Activated CD4-positive, alpha-beta T cell treated with anti-CD3 and anti-CD28 coated beads for 36 hours (primary cell): Measurements from ENCODE around the gene TXNRD2. TPM values are rescaled to one million over a fixed set of nuclear protein-coding genes. Genes with fewer than 3 reads are reported as not detected.

ENCODE experiments used
- ATAC-seq: fragments of 200-7000 bp; cut with Tn5 transposase; one replicate; pipeline ENCODE4 v1.10.0; 2021; ENCODE audit warnings: mild to moderate bottlenecking, moderate library complexity
- CTCF ChIA-PET: fragments of 350-600 bp; sonication (Branson Sonifier 250); formaldehyde crosslinking; loops from one replicate; lab custom pipeline; 2021; ENCODE audit warnings: antibody characterized with exemption; lab: Charles Lee
- POLR2A ChIA-PET: fragments of 350-600 bp; sonication (Branson Sonifier 250); formaldehyde crosslinking; loops from one replicate; lab custom pipeline; 2021; ENCODE audit warnings: antibody characterized with exemption, inconsistent platforms; lab: Charles Lee
- DNase-seq: peaks from one replicate; pipeline ENCODE4 v3.0.0-alpha.2; 2020
- H3K27ac Mint-ChIP-seq: one replicate; pipeline ENCODE4 v1.8.0; 2021; ENCODE audit warnings: mixed read lengths
- H3K27me3 Mint-ChIP-seq: one replicate; pipeline ENCODE4 v1.8.0; 2021; ENCODE audit warnings: mixed read lengths
- H3K36me3 Mint-ChIP-seq: one replicate; pipeline ENCODE4 v1.8.0; 2021; ENCODE audit warnings: low read depth, mixed read lengths
- H3K4me1 Mint-ChIP-seq: one replicate; pipeline ENCODE4 v1.8.0; 2021; ENCODE audit warnings: mixed read lengths
- H3K4me3 Mint-ChIP-seq: one replicate; pipeline ENCODE4 v1.8.0; 2021; ENCODE audit warnings: mild to moderate bottlenecking, moderate library complexity, mixed read lengths
- H3K9me3 Mint-ChIP-seq: one replicate; pipeline ENCODE4 v1.8.0; 2021; ENCODE audit warnings: low read depth, mixed read lengths
- intact Hi-C, 2 experiments: fragments of 100-400 bp; cut with DNase I in 1 of 2; cut with micrococcal nuclease in 1 of 2; formaldehyde crosslinking; loops; one replicate each; pipeline versions ENCODE4 v1.14.2 to v1.15.1; 2022 to 2024; cut with DNase I, micrococcal nuclease
- total RNA-seq, 2 experiments: library from RNA; stranded (reverse); gene quantifications; one replicate each; pipeline ENCODE4 v1.2.3, GENCODE V29; 2021

Gene TXNRD2
- total RNA-seq, 2 experiments from 2014 or later = 24.1 to 25.3 TPM

GRCh38 chr22:19868333-19868732 is 73.3 kb downstream of the TXNRD2 start:
- ChIA-PET POLR2A (no interaction called here), CTCF (no interaction called here)
- no peak for ATAC-seq
- no peaks in the 10 kb centered on the region for H3K36me3 Mint-ChIP-seq
- H3K4me3 Mint-ChIP-seq = no peak overlapping the region
- intact Hi-C loops = no loop called here
- H3K9me3 Mint-ChIP-seq = no peaks in the 10 kb centered on the region
- H3K4me1 Mint-ChIP-seq = no peaks in the 10 kb centered on the region
- no peaks in the 10 kb centered on the region for H3K27me3 Mint-ChIP-seq
- no peak for DNase-seq
- no peak overlapping the region for H3K27ac Mint-ChIP-seq

DNA sequence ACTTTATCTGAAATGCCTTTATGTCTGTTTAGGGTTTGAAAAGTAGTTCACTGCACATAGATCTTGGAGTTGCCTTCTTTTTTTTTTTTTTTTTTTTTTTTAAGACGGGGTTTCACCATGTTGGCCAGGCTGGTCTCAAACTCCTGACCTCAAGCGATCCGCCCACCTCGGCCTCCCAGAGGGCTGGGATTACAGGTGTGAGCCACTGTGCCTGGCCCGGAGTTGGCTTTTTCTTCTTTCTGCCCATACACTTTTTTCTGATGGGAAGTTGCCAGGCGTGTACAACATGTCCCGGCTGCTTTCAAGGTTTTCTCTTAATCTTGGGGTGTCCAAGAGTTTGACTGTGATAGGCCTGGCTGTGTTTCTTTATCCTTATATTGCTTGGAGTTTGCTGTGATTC is 74.0 kb downstream of the TXNRD2 start:
- ChIA-PET CTCF (no interaction called here), POLR2A (no interaction called here)
- no peaks in the 10 kb centered on the region for H3K4me1 Mint-ChIP-seq
- H3K27me3 Mint-ChIP-seq = no peaks in the 10 kb centered on the region
- no peaks in the 10 kb centered on the region for H3K36me3 Mint-ChIP-seq
- ATAC-seq (no peak), DNase-seq (no peak)
- H3K4me3 Mint-ChIP-seq = no peak overlapping the region
- intact Hi-C loops = no loop called here
- no peak overlapping the region for H3K27ac Mint-ChIP-seq
- no peaks in the 10 kb centered on the region for H3K9me3 Mint-ChIP-seq

- ATAC-seq (no peak), DNase-seq (no peak)
- H3K4me3 Mint-ChIP-seq = no peak overlapping the region
- H3K27ac Mint-ChIP-seq = no peak overlapping the region
- POLR2A ChIA-PET = no interaction called here
- CTCF ChIA-PET = interaction anchor here (0.7 to 1.5 kb wide), 2 partner anchors 10 to 20 kb away, joined by 3 to 4 read pairs; no protein-coding TSS in a partner anchor
- intact Hi-C loops = no loop called here
- no peaks in the 10 kb centered on the region for H3K27me3 Mint-ChIP-seq
- H3K36me3 Mint-ChIP-seq = no peaks in the 10 kb centered on the region
- H3K9me3 Mint-ChIP-seq = no peaks in the 10 kb centered on the region
- H3K4me1 Mint-ChIP-seq = no peaks in the 10 kb centered on the region
These were observed 75.0 kb downstream of the TXNRD2 start for GRCh38 chr22:19866665-19867009.

DNA sequence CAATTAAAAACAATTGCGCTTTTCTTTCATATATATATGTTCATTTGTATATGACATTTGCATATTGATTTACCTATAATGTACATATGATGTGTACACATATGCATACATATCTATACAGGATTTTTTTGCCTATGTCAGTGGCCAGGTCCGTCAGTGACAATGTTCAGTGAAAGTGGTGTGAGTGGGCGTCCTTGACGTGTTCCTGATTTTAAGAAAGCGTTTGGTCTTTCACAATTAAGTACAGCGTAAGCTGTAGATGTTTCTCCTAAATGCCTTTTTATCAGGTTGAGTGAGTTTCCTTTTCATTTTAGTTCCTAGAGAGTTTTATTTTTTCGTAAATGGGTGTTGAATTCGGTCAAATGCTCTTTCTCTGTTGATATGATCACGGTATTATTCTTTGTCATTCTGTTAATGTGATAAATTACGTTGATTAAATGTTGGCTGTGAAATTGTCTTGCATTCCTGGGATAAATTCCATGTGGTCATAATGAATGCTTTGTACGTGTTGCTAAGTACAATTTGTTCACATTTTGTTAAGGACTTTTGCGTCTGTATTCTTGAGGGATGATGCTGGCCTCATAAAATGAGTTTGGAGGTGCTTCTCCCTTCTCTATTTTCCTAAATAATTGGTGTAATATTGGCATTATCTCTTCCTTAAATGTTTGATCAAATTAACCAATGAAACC is 76.3 kb downstream of the TXNRD2 start:
- Mint-ChIP-seq H3K9me3 (no peaks in the 10 kb centered on the region), H3K4me1 (no peaks in the 10 kb centered on the region), H3K36me3 (no peaks in the 10 kb centered on the region), H3K27ac (no peak overlapping the region), H3K27me3 (no peaks in the 10 kb centered on the region), H3K4me3 (no peak overlapping the region)
- DNase-seq (no peak), ATAC-seq (no peak)
- intact Hi-C loops = no loop called here
- ChIA-PET CTCF (interaction anchor here (1.1 to 3.1 kb wide), 6 partner anchors 22 to 135 kb away, joined by 3 to 11 read pairs (median 4); no protein-coding TSS in a partner anchor), POLR2A (no interaction called here)

DNA sequence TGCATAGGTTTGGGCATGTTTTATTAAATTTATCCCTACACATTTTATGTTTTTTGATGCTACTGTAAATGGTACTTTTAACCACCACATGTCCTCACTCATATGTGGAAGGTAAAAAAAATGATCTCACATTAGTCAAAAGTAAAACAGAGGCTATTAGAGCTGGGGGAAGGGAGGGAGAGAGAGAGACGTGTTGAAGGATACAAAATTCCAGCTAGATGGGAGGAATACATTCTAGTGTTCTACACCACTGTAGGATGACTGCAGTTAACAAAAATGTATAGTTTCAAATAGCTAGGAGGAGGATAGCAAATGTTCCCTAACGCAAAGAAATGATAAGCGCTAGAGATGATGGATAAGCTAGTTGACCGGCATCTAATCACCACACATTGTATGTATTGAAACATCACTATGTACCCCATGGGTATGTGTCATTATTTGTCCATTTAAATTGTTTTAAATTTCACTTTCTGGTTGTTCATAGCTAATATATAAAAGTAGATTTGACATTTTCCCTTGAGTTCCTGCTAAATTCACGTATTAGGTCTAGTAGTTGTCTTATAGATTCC is 77.0 kb downstream of the TXNRD2 start:
- Mint-ChIP-seq H3K27ac (no peak overlapping the region), H3K9me3 (no peaks in the 10 kb centered on the region), H3K36me3 (no peaks in the 10 kb centered on the region), H3K4me3 (no peak overlapping the region), H3K4me1 (peaks cover 2% of the 10 kb centered on the region), H3K27me3 (no peaks in the 10 kb centered on the region)
- ATAC-seq (no peak), DNase-seq (no peak)
- intact Hi-C loops = no loop called here
- CTCF ChIA-PET = interaction anchor here (1.1 to 3.1 kb wide), 5 partner anchors 32 to 135 kb away, joined by 3 to 11 read pairs (median 4); no protein-coding TSS in a partner anchor
- POLR2A ChIA-PET = no interaction called here

DNA sequence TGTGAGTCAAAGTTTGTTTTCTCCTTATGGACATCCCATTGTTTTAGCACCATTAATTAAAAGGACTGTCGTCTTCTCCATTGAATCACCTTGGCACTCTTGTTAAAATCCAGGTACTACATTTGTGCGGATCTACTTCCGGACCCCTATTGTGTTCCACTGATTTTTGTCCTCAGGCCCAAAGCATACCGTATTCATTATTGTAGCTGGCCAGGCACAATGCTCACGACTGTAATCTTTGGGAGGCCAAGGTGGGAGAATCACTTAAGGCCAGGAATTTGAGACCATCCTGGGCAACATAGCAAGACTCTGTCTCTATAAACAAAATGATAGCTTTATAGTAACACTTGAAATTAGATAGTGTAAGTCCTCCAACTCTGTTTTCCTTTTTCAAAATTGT is 78.0 kb downstream of the TXNRD2 start:
- ChIA-PET POLR2A (no interaction called here), CTCF (interaction anchor here (1.6 to 3.1 kb wide), 2 partner anchors 47 to 107 kb away, joined by 6 to 11 read pairs; no protein-coding TSS in a partner anchor)
- Mint-ChIP-seq H3K27ac (no peak overlapping the region), H3K9me3 (no peaks in the 10 kb centered on the region), H3K27me3 (no peaks in the 10 kb centered on the region), H3K4me3 (no peak overlapping the region), H3K4me1 (peaks cover 2% of the 10 kb centered on the region), H3K36me3 (no peaks in the 10 kb centered on the region)
- intact Hi-C loops = no loop called here
- DNase-seq (no peak), ATAC-seq (no peak)

DNA sequence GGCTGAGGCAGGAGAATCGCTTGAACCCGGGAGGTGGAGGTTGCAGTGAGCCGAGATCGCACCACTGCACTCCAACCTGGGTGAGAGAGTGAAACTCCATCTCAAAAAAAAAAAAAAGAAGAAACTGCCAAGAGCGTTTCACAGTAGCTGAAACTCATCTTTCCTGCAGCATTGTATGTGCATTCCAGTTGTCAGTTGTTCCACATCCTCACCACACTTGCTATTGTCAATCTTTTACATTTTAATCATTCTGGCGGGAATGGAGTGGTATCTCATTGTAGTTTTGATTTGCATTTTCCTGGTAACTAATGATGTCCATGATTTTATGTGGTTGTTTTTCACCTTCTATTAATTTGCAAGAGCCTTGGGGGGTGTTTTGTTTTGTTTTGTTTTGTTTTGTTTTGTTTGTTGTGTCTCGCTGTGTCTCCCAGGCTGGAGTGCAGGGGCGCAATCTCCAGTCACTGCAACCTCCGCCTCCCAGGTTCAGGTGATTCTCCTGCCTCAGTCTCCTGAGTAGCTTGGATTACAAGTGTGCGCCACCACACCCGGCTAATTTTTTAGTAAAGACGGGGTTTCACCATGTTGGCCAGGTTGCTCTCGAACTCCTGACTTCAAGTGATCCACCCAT is 78.9 kb downstream of the TXNRD2 start:
- H3K36me3 Mint-ChIP-seq = peaks cover under 1% of the 10 kb centered on the region
- ChIA-PET POLR2A (no interaction called here), CTCF (interaction anchor here (0.6 kb wide), 1 partner anchor 49 kb away, joined by 3 read pairs; no protein-coding TSS in a partner anchor)
- ATAC-seq = no peak
- no peaks in the 10 kb centered on the region for H3K27me3 Mint-ChIP-seq
- no peak overlapping the region for H3K27ac Mint-ChIP-seq
- H3K4me1 Mint-ChIP-seq = peaks cover 8% of the 10 kb centered on the region
- intact Hi-C loops = no loop called here
- H3K9me3 Mint-ChIP-seq = no peaks in the 10 kb centered on the region
- DNase-seq = no peak
- H3K4me3 Mint-ChIP-seq = no peak overlapping the region

GRCh38 chr22:19859861-19860510 is 81.6 kb downstream of the TXNRD2 start:
- Mint-ChIP-seq H3K4me1 (peaks cover 22% of the 10 kb centered on the region), H3K27me3 (no peaks in the 10 kb centered on the region), H3K36me3 (peaks cover 9% of the 10 kb centered on the region), H3K4me3 (no peak overlapping the region), H3K9me3 (no peaks in the 10 kb centered on the region), H3K27ac (no peak overlapping the region)
- ChIA-PET CTCF (no interaction called here), POLR2A (interaction anchor here (0.6 kb wide), 1 partner anchor 361 kb away, joined by 3 read pairs; no protein-coding TSS in a partner anchor)
- no peak for ATAC-seq
- intact Hi-C loops = loop anchor here in 1 of 2 experiments (10.0 kb wide), 3 partner anchors 465 to 715 kb away; partner anchors contain the start of genes DGCR6L, ESS2 and KLHL22
- no peak for DNase-seq

DNA sequence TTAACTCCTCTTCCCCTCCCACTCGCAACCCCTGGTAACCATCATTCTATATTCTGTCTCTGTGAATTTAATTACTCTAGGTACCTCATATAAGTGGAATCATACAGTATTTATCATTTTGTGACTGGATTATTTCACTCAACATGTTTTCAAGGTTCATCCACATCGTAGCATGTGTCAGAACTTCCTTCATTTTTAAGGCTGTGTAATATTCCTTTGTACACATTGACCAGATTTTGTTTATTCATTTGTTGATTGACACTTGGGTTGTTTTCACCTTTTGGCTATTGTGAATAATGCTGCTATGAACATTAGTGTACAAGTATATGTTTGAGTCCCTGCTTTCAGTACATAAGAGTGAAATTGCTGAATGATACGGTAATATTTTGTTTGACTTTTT is 84.2 kb downstream of the TXNRD2 start:
- intact Hi-C loops = loop anchor here in 1 of 2 experiments (10.0 kb wide), 3 partner anchors 467 to 713 kb away; partner anchors contain the start of genes DGCR6L, ESS2 and KLHL22
- DNase-seq = no peak
- Mint-ChIP-seq H3K27ac (peak overlapping the region; percentile 21), H3K27me3 (no peaks in the 10 kb centered on the region), H3K36me3 (peaks cover 19% of the 10 kb centered on the region), H3K4me3 (no peak overlapping the region), H3K9me3 (no peaks in the 10 kb centered on the region), H3K4me1 (peaks cover 39% of the 10 kb centered on the region)
- CTCF ChIA-PET = no interaction called here
- ATAC-seq = no peak
- POLR2A ChIA-PET = no interaction called here

- H3K4me3 Mint-ChIP-seq = peak overlapping the region; percentile 89
- H3K36me3 Mint-ChIP-seq = peaks cover 22% of the 10 kb centered on the region
- ChIA-PET CTCF (interaction anchor here (0.5 to 1.7 kb wide), 10 partner anchors 10 to 125 kb away, joined by 3 to 17 read pairs (median 4); no protein-coding TSS in a partner anchor), POLR2A (interaction anchor here (0.6 to 2.1 kb wide), 10 partner anchors 11 to 1762 kb away, joined by 3 to 11 read pairs (median 3); no protein-coding TSS in a partner anchor)
- peaks cover 45% of the 10 kb centered on the region for H3K4me1 Mint-ChIP-seq
- no peaks in the 10 kb centered on the region for H3K9me3 Mint-ChIP-seq
- intact Hi-C loops = loop anchor here (1.0 to 10.0 kb wide), 12 partner anchors 36 to 711 kb away; partner anchors contain the start of genes CDC45 (in 1 of the 2), COMT (in 1 of the 2), DGCR6L (in 1 of the 2) and DGCR8 (in 1 of the 2)
- H3K27ac Mint-ChIP-seq = peak overlapping the region; percentile 97
- ATAC-seq (peak; percentile 50), DNase-seq (peak; percentile 85)
- H3K27me3 Mint-ChIP-seq = no peaks in the 10 kb centered on the region
These were observed 85.9 kb downstream of the TXNRD2 start for GRCh38 chr22:19855504-19856409.
